Liver (tissue), 9 donors: ENCODE data around the gene CLIC6. TPM values are rescaled to one million over a fixed set of nuclear protein-coding genes. Genes with fewer than 3 reads are reported as not detected.
"Not testable (repeated sequence)": the region's sequence is repeated elsewhere in the genome, so short reads cannot be mapped to it uniquely, and the experiment has no call there.

Source experiments
- DNase-seq: peaks from one replicate; pipeline ENCODE4 v3.0.0-alpha.2; 2017; ENCODE audit warnings: low spot score
- H3K27ac ChIP-seq, 2 donors: one replicate each; pipeline ENCODE4 v1.7.0; 2013; ENCODE audit warnings: inconsistent platforms in 2 of 2, low read length in 2 of 2, control low read depth in 1 of 2, low read depth in 1 of 2, mild to moderate bottlenecking in 1 of 2
- H3K27me3 ChIP-seq, 4 donors: one replicate each; pipeline versions ENCODE4 v1.6.1 to v1.7.0; 2013; ENCODE audit warnings: low read length in 3 of 4, inconsistent platforms in 1 of 4, mild to moderate bottlenecking in 1 of 4, moderate library complexity in 1 of 4; ENCODE audit not compliant: control insufficient read depth in 4 of 4, insufficient read depth in 4 of 4
- H3K36me3 ChIP-seq, 4 donors: one replicate each; pipeline versions ENCODE4 v1.6.1 to v1.7.0; 2013; ENCODE audit warnings: low read length in 3 of 4, mild to moderate bottlenecking in 3 of 4, low read depth in 1 of 4, moderate library complexity in 1 of 4; ENCODE audit not compliant: control insufficient read depth in 4 of 4, insufficient read depth in 3 of 4
- H3K4me1 ChIP-seq, 4 donors: one replicate each; pipeline versions ENCODE4 v1.6.1 to v1.7.0; 2013; ENCODE audit warnings: low read length in 3 of 4, mild to moderate bottlenecking in 3 of 4, moderate library complexity in 1 of 4; ENCODE audit not compliant: control insufficient read depth in 4 of 4, insufficient read depth in 4 of 4
- H3K4me3 ChIP-seq, 3 donors: one replicate each; pipeline versions ENCODE4 v1.6.1 to v1.7.0; 2013; ENCODE audit warnings: low read length in 3 of 3, control low read depth in 1 of 3, low read depth in 1 of 3, mild to moderate bottlenecking in 1 of 3
- H3K9ac ChIP-seq, 2 donors: one replicate each; pipeline ENCODE4 v1.7.0; 2013; ENCODE audit warnings: low read length in 2 of 2, mild to moderate bottlenecking in 2 of 2, moderate library complexity in 2 of 2, control low read depth in 1 of 2, low read depth in 1 of 2
- H3K9me3 ChIP-seq, 4 donors: one replicate each; pipeline versions ENCODE4 v1.6.1 to v1.7.0; 2013; ENCODE audit warnings: low read length in 3 of 4; ENCODE audit not compliant: control insufficient read depth in 4 of 4
- ATF3 ChIP-seq: IDR thresholded peaks from 2 replicates; pipeline ENCODE4 v1.6.1; 2016; ENCODE audit warnings: antibody characterized with exemption
- CTCF ChIP-seq: fragments of 150-350 bp; IDR thresholded peaks from 2 replicates; pipeline ENCODE4 v1.5.1; 2017; ENCODE audit warnings: improper control_type of control experiment, low read depth, low read length; ENCODE audit not compliant: missing input control
- EGR1 ChIP-seq, 2 donors: IDR thresholded peaks; 2 replicates each; pipeline ENCODE4 v1.6.1; 2016 to 2018; ENCODE audit warnings: antibody characterized with exemption in 2 of 2, low read depth in 2 of 2
- GABPA ChIP-seq, 2 donors: IDR thresholded peaks in 1 of 2; conservative IDR thresholded peaks in 1 of 2; 2 replicates each; pipeline ENCODE4 v1.6.1; 2016; ENCODE audit warnings: antibody characterized with exemption in 2 of 2, mild to moderate bottlenecking in 1 of 2, moderate library complexity in 1 of 2
- HNF4G ChIP-seq: IDR thresholded peaks from 2 replicates; pipeline ENCODE4 v1.6.1; 2016; ENCODE audit warnings: antibody characterized with exemption
- NR2F2 ChIP-seq: IDR thresholded peaks from 2 replicates; pipeline ENCODE4 v1.6.1; 2016; ENCODE audit warnings: antibody characterized with exemption
- RXRA ChIP-seq, 2 donors: IDR thresholded peaks; 2 replicates each; pipeline ENCODE4 v1.6.1; 2017 to 2018; ENCODE audit warnings: antibody characterized with exemption in 2 of 2, mild to moderate bottlenecking in 1 of 2
- TAF1 ChIP-seq: conservative IDR thresholded peaks from 2 replicates; pipeline ENCODE4 v1.6.1; 2016; ENCODE audit warnings: antibody characterized with exemption, mild to moderate bottlenecking
- YY1 ChIP-seq: IDR thresholded peaks from 2 replicates; pipeline ENCODE4 v1.6.1; 2016; ENCODE audit warnings: antibody characterized with exemption, mild to moderate bottlenecking
- WGBS: extraction: QIAGEN DNeasy Blood & Tissue Kit; methylation state at CpG from one replicate; pipeline ENCODE4 v1.1.7; 2013; 5-methylcytosine and 5-hydroxymethylcytosine counted together
- polyA plus RNA-seq, 2 donors: library from polyadenylated mRNA; stranded (reverse) in 1 of 2; unstranded in 1 of 2; fragments of 200-250 nt in 1 of 2; fragments of >200 nt in 1 of 2; fragmentation: Nextera tagmentation in 1 of 2; extraction: Ambion mirVana in 1 of 2; gene quantifications; one replicate each; pipeline versions ENCODE4 v1.2.1 to v1.2.3, GENCODE V29; 2013 to 2015
- total RNA-seq, 2 donors: library from RNA; depleted of rRNA; stranded (reverse); fragments of >200 nt; gene quantifications; one replicate each; pipeline ENCODE4 v1.2.3, GENCODE V29; 2014
- TF ChIP-seq, protein P1 (sequence below): IDR thresholded peaks from 2 replicates; pipeline ENCODE4 v1.6.1; 2016; ENCODE audit warnings: antibody characterized with exemption
- TF ChIP-seq, protein P2 (sequence below): IDR thresholded peaks from 2 replicates; pipeline ENCODE4 v1.6.1; 2016; ENCODE audit warnings: antibody characterized with exemption, mild to moderate bottlenecking
- TF ChIP-seq, protein P3 (sequence below): IDR thresholded peaks from 2 replicates; pipeline ENCODE4 v1.6.1; 2016; ENCODE audit warnings: antibody characterized with exemption
- donor health status: healthy.
- donor health status: healthy.
- donor health status: healthy.
- donor health status: healthy.
- donor health status: healthy.

The CLIC6 gene
- total and polyA plus RNA-seq, 4 donors = 0.05 to 0.59 (median 0.23) TPM

DNA sequence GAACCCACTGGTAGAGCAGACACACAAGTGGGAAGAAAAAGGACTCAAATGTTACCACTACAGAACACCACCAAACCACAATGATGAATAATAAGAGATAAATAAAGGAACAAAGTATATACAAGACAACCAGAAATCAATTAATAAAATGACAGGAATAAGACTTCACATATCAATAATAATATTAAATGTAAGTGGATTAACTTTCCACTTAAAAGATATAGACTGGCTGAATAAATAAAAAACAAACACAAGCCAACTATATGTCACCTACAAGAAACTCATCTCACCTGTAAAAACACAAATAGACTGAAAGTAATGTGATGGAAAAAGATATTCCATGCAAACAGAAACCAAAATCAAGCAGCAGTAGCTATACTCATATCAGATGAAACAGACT lies 6.9 kb upstream of the CLIC6 start:
- no peak for TF ChIP-seq TAF1
- Histone ChIP-seq H3K27me3 (peaks cover 0 to 12% (median 2%) of the 10 kb centered on the region in 4 donors), H3K9me3 (peaks cover 2 to 7% (median 3%) of the 10 kb centered on the region in 4 donors), H3K4me1 (no peaks in the 10 kb centered on the region), H3K27ac (no peak overlapping the region), H3K9ac (no peak overlapping the region), H3K4me3 (no peak overlapping the region), H3K36me3 (no peaks in the 10 kb centered on the region)
- no peak for DNase-seq

- H3K4me1 ChIP-seq = peaks cover 2 to 14% (median 7%) of the 10 kb centered on the region in 4 donors
- TF ChIP-seq TAF1 = no peak
- TF ChIP-seq ATF3 = no peak
- no peak overlapping the region for H3K4me3 ChIP-seq
- H3K9me3 ChIP-seq = no peaks in the 10 kb centered on the region
- no peak overlapping the region for H3K27ac ChIP-seq
- 68% methylated on average over 3 of the region's 3 CpGs for WGBS
- H3K9ac ChIP-seq = no peak overlapping the region
- no peak for DNase-seq
- H3K27me3 ChIP-seq = peaks cover 4 to 8% (median 4%) of the 10 kb centered on the region in 4 donors
- H3K36me3 ChIP-seq = no peaks in the 10 kb centered on the region
Measured at GRCh38 chr21:34667761-34668160, 1.0 kb upstream of the CLIC6 start.

GRCh38 chr21:34669149-34669879 lies 520 bp downstream of the CLIC6 start:
- Histone ChIP-seq H3K4me1 (peaks cover 2 to 14% (median 7%) of the 10 kb centered on the region in 4 donors), H3K27ac (no peak overlapping the region), H3K9me3 (no peaks in the 10 kb centered on the region), H3K4me3 (peak overlapping the region in 1 of 3 donors; percentile 35), H3K27me3 (peaks cover 4 to 8% (median 5%) of the 10 kb centered on the region in 4 donors), H3K9ac (no peak overlapping the region), H3K36me3 (no peaks in the 10 kb centered on the region)
- DNase-seq = no peak
- TF ChIP-seq HNF4G = no peak
- no peak for TF ChIP-seq EGR1 (IDR thresholded peaks at IDR 0.05; ENCODE audit: low read depth in 2 of 2)
- no peak for TF ChIP-seq YY1
- TF ChIP-seq NR2F2 = no peak
- TF ChIP-seq, protein P1, sequence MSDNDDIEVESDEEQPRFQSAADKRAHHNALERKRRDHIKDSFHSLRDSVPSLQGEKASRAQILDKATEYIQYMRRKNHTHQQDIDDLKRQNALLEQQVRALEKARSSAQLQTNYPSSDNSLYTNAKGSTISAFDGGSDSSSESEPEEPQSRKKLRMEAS = no peak
- TF ChIP-seq, protein P2, sequence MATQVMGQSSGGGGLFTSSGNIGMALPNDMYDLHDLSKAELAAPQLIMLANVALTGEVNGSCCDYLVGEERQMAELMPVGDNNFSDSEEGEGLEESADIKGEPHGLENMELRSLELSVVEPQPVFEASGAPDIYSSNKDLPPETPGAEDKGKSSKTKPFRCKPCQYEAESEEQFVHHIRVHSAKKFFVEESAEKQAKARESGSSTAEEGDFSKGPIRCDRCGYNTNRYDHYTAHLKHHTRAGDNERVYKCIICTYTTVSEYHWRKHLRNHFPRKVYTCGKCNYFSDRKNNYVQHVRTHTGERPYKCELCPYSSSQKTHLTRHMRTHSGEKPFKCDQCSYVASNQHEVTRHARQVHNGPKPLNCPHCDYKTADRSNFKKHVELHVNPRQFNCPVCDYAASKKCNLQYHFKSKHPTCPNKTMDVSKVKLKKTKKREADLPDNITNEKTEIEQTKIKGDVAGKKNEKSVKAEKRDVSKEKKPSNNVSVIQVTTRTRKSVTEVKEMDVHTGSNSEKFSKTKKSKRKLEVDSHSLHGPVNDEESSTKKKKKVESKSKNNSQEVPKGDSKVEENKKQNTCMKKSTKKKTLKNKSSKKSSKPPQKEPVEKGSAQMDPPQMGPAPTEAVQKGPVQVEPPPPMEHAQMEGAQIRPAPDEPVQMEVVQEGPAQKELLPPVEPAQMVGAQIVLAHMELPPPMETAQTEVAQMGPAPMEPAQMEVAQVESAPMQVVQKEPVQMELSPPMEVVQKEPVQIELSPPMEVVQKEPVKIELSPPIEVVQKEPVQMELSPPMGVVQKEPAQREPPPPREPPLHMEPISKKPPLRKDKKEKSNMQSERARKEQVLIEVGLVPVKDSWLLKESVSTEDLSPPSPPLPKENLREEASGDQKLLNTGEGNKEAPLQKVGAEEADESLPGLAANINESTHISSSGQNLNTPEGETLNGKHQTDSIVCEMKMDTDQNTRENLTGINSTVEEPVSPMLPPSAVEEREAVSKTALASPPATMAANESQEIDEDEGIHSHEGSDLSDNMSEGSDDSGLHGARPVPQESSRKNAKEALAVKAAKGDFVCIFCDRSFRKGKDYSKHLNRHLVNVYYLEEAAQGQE = no peak
- no peak for TF ChIP-seq RXRA (IDR thresholded peaks at IDR 0.05)
- TF ChIP-seq GABPA (IDR thresholded peaks at IDR 0.05 in 1 of 2, conservative IDR thresholded peaks at IDR 0.05 in 1 of 2) = no peak
- TF ChIP-seq, protein P3, sequence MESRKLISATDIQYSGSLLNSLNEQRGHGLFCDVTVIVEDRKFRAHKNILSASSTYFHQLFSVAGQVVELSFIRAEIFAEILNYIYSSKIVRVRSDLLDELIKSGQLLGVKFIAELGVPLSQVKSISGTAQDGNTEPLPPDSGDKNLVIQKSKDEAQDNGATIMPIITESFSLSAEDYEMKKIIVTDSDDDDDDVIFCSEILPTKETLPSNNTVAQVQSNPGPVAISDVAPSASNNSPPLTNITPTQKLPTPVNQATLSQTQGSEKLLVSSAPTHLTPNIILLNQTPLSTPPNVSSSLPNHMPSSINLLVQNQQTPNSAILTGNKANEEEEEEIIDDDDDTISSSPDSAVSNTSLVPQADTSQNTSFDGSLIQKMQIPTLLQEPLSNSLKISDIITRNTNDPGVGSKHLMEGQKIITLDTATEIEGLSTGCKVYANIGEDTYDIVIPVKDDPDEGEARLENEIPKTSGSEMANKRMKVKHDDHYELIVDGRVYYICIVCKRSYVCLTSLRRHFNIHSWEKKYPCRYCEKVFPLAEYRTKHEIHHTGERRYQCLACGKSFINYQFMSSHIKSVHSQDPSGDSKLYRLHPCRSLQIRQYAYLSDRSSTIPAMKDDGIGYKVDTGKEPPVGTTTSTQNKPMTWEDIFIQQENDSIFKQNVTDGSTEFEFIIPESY = no peak
- TF ChIP-seq CTCF = no peak
- 5% methylated on average over 74 of the region's 74 CpGs for WGBS

DNA sequence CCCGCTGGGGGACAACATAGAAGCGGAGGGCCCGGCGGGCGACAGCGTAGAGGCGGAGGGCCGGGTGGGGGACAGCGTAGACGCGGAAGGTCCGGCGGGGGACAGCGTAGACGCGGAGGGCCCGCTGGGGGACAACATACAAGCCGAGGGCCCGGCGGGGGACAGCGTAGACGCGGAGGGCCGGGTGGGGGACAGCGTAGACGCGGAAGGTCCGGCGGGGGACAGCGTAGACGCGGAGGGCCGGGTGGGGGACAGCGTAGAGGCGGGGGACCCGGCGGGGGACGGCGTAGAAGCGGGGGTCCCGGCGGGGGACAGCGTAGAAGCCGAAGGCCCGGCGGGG lies 1.1 kb downstream of the CLIC6 start:
- H3K4me1 ChIP-seq = peaks cover 2 to 14% (median 7%) of the 10 kb centered on the region in 4 donors
- 3% methylated on average over 46 of the region's 46 CpGs for WGBS
- not testable (repeated sequence) for H3K9ac ChIP-seq, H3K36me3 ChIP-seq, H3K9me3 ChIP-seq, DNase-seq, H3K27ac ChIP-seq, H3K27me3 ChIP-seq
- H3K4me3 ChIP-seq = peak overlapping the region in 1 of 3 donors; percentile 35
